Glomerular visceral epithelial cell (primary cell): ENCODE data around the gene PSMD7.

Source experiments
- DNase-seq: peaks from one replicate; pipeline ENCODE4 v3.0.0-alpha.2; 2016; ENCODE audit errors: extremely low spot score

The PSMD7 gene

GRCh38 chr16:74296432-74297144 is at the start of gene PSMD7:
PSMD7 (plus strand) TSS chr16:74296814; CDS start chr16:74296915, 101 bp downstream.
- DNase-seq: peak; percentile 84

- DNase-seq: no peak
Measured at GRCh38 chr16:74249254-74249653, 47.4 kb upstream of the PSMD7 start.

- DNase-seq: no peak
Measured at GRCh38 chr16:74249846-74250245, 46.8 kb upstream of the PSMD7 start.

GRCh38 chr16:74252329-74252728 is 44.3 kb upstream of the PSMD7 start:
- no peak for DNase-seq

GRCh38 chr16:74253161-74253938 is 43.3 kb upstream of the PSMD7 start:
- no peak for DNase-seq

- no peak for DNase-seq
Measured at GRCh38 chr16:74257061-74257460, 39.6 kb upstream of the PSMD7 start.

- DNase-seq: no peak
Measured at GRCh38 chr16:74261068-74261467, 35.5 kb upstream of the PSMD7 start.

GRCh38 chr16:74264811-74265210 is 31.8 kb upstream of the PSMD7 start:
- no peak for DNase-seq

GRCh38 chr16:74268372-74268782 is 28.2 kb upstream of the PSMD7 start:
- no peak for DNase-seq

GRCh38 chr16:74271872-74272271 is 24.7 kb upstream of the PSMD7 start:
- DNase-seq: no peak

GRCh38 chr16:74275031-74275636 is 21.5 kb upstream of the PSMD7 start:
- peak; percentile 13 for DNase-seq

GRCh38 chr16:74275711-74276110 is 20.9 kb upstream of the PSMD7 start:
- no peak for DNase-seq

- DNase-seq: no peak
Measured at GRCh38 chr16:74277974-74278373, 18.6 kb upstream of the PSMD7 start.

- DNase-seq: no peak
Measured at GRCh38 chr16:74279266-74279665, 17.3 kb upstream of the PSMD7 start.

- DNase-seq: no peak
Measured at GRCh38 chr16:74279805-74280204, 16.8 kb upstream of the PSMD7 start.

GRCh38 chr16:74280448-74280847 is 16.2 kb upstream of the PSMD7 start:
- DNase-seq: no peak

GRCh38 chr16:74281300-74281699 is 15.3 kb upstream of the PSMD7 start:
- no peak for DNase-seq

- no peak for DNase-seq
Measured at GRCh38 chr16:74283716-74284115, 12.9 kb upstream of the PSMD7 start.

- no peak for DNase-seq
Measured at GRCh38 chr16:74288065-74288464, 8.5 kb upstream of the PSMD7 start.

GRCh38 chr16:74290356-74290755 is 6.3 kb upstream of the PSMD7 start:
- DNase-seq: no peak

- DNase-seq: no peak
Measured at GRCh38 chr16:74291176-74291575, 5.4 kb upstream of the PSMD7 start.

- DNase-seq: peak; percentile 3
Measured at GRCh38 chr16:74291577-74292208, 4.9 kb upstream of the PSMD7 start.

- DNase-seq: no peak
Measured at GRCh38 chr16:74296104-74296431, 546 bp upstream of the PSMD7 start.
